Mesenteric fat pad (tissue), 1 donor: Measurements from ENCODE around the gene NTRK3. TPM values are rescaled to one million over a fixed set of nuclear protein-coding genes. Genes with fewer than 3 reads are reported as not detected.

ENCODE experiments used
- DNase-seq: peaks from one replicate; pipeline ENCODE4 v3.0.0-alpha.2; 2020; ENCODE audit warnings: low spot score
- total RNA-seq: library from RNA; stranded (reverse); fragmentation: NEBNext Ultra II Directional; extraction: Animal tissue kit (Norgen Biotek cat#: 25700); gene quantifications from one replicate; pipeline ENCODE4 v1.2.1, GENCODE V29; 2021
- donor health status: DM: yes; HTN: yes; CAD: no.

Gene NTRK3
- total RNA-seq, 1 donor from 2014 or later: 1.6 TPM

DNA sequence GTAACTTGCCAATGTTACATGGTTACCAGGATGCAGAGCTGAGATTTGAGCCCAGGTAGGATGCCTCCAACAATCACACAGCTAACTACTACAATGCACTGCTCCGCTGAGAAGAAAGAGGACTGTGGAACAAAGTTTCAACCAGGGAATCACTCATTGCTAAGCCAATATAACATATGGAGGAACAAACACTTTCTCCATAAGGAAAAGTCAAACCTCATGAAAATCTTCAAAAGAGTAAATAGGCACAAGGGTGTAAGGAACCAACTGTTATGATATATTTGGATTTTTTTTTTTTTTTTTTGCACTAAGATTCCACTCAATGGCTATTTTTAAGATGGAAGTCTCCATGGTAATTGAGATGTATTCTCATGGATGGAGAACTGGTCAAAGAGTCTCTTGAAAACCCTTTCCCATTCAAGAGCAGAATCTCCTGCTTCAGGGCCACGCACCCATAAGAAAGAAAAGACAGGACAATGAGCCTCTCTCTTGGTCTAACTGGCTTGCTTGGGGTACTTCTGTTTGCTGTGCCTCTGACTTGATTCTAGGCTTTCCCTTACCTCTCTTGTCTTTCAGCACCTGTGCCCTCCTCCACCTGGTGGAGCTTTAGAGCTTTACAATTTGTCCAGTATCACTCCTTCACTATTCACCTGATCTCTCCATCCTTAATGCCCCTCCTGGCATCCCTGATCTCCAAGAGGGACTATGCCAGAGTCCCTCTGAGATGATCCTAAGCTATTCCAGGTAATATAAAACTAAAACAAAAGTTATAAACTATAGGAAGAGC is 252.8 kb downstream of the NTRK3 start:
- DNase-seq: no peak

DNA sequence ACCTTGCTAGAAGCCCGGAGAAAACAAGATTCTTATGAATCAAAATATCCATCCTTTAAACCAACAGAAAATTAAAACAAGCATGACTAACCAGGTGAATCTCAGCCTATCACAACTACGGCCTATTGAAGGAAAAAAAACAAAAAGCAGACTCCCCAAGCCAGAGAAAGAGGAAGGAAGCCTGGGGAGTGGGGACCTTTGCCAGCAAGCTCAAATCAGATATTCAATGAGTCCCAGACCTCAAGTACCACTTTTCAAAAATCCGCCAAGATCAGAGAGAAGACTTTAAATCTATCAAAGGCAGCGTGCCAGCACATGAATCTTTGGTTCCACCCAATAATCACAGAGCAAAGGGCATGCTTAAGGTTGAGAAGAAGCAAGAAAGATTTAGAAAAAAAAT is 253.8 kb downstream of the NTRK3 start:
- no peak for DNase-seq

DNA sequence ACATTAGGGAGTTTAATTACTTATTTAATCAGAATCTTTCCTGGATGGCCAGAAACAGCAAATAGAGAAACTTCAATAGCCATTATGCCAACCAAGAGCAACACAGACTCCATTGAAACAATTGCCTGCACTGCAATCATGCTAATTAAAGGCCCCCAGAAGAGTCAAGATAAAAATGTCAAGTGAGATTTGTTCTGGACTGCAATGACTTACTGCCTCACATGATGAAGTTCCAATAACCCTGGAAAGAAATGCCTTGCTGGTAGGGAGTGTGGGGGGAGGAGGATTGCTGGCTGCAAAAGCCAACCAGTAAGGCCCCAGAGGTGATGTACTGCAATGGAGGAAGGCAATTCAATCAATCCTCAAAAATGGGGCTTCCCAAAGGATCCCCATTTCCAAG is 257.9 kb downstream of the NTRK3 start:
- DNase-seq: no peak

GRCh38 chr15:87986776-87987175 is 269.8 kb downstream of the NTRK3 start:
- DNase-seq: no peak

- DNase-seq: no peak
These were observed 271.1 kb downstream of the NTRK3 start for GRCh38 chr15:87985451-87985850.

DNA sequence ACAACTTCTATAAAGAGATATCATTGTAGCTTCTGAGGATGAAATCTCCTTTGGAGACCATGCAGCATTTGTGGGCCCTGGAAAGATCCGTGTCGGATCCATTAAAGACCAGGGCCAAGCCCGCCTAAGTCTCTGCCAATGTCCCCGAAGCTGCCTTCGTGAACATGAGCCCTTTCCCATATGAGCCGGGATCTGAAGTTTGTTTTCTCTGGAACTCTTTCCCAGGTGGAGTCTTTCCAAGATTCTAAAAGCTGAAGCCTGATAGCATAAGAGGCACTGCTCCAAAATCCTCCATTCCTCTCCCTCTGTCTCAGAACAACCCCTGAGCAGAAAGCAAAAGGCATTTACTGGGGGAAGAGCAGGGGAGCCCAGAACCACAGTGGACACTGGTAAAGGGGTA is 274.6 kb downstream of the NTRK3 start:
- no peak for DNase-seq

GRCh38 chr15:87977907-87978306 is 278.6 kb downstream of the NTRK3 start:
- no peak for DNase-seq

GRCh38 chr15:87976552-87976951 is 280.0 kb downstream of the NTRK3 start:
- no peak for DNase-seq

DNA sequence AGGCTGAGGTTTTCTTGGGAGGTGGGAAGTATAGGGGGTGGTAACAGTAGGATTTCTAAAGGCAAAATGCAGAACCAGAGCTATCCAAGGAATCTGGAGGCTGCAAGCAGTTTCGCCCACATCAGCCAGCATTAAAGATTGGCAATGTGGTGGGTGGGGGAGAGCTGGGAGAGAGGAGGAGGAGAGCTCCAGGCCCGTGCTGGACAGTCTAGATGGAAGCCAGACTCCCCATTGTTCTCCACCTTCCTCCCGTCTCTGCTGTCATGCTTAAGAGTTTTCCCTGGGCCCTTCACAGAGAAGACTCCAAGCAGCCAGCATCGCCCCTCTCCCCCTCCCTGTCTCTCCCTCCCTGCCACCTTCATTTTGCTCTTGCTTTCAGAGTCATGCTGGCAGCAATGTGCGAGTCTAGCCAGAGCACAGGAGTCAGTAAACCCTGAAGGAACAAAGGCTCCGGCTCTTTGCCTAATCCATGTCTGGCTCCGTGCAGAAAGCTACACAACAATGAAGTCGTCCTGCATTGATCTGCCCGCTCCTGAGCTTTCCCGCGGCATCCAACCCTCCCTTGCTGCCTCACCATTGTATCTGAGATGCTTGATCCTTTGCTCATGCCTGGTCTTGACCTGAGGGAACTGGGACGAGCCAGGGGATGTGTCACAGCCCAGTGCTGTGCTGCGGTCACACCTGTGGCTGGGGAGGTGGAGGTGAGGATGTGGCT is 282.9 kb downstream of the NTRK3 start:
- DNase-seq: no peak

DNA sequence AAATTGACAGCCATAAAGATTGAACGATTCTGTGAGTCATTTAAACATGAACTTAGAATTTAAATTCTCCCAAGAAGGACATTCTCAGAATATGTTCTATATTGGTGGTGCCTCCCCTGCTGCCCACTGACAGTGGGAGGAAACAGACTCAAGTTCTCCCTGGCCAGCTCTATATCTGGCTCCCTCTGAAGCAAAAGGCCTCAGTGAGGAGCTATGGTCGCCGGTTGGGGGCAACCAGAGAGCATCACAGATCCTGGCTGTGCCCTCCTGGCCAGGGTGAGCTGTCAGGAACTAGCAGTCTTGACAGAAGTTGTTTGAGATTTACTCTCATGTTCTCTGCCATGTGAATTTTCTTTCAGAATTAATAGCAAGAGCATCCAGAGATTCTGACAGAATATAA is 285.5 kb downstream of the NTRK3 start:
- no peak for DNase-seq

- DNase-seq: no peak
These were observed 288.6 kb downstream of the NTRK3 start for GRCh38 chr15:87967951-87968350.

DNA sequence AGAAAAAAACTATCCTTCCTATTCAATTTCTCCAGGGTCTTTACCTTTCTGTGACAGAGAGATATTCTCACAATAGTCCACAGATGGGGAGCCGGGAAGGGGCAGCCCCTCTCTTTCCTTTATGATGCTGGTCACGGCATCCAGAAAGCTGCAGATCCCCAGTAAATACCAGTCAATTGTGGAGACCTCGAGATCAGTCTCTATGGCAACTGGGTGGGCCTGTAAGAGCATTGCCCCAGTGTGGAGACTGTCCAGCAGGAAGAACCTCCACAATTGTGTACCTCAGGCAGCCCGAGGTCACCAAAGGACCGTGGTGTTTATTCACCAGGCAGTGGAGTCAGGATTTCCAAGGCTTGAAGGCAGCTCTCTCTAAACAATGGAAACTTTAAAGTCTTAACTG is 291.2 kb downstream of the NTRK3 start:
- DNase-seq: peak; percentile 5

DNA sequence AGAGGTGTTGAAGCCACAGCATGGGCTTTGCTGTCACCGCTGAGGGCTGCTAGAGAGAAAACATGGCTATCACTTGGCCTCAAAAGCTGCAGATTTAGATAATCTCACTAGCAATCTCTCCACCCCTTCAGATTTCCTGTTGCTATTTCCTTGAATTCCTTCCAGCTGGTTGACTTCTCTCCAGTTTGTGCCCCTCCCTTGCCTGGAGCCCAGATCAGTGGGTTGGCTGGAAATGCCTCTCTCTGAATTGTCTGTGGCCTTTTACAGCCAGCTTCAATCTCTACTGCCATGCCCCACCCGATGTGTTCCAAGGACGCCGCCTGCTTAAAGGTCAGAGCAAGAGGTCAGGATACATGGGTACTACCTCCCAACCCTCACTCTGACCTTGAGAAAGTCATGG is 294.1 kb downstream of the NTRK3 start:
- DNase-seq: peak; percentile 64

DNA sequence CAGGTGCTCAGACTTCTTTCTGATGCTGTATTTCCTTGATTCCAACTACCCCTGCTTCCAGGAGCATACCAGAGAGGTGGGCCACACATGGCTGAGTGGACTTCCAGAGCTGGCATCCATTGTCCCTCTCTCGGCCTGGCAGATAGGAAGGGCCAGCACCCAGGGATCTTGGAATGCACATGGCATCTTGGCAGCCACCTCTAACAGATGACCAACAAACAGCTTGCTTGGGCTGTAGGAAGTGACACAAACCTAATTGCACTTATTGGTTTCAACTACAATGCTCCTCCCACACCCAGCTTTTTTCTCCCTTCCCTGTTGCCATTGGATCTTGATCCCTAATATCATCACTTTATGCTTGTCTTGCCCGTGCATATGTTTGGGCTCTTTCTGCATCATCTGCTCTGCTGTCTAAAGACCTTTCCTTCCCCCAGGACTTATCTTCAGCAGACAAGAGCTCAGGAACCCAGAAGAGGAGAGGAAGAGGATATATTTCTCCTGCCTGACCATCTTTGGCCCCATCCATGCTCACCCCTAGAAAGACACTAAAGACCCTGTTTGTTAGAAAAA is 294.6 kb downstream of the NTRK3 start:
- peak; percentile 41 for DNase-seq

DNA sequence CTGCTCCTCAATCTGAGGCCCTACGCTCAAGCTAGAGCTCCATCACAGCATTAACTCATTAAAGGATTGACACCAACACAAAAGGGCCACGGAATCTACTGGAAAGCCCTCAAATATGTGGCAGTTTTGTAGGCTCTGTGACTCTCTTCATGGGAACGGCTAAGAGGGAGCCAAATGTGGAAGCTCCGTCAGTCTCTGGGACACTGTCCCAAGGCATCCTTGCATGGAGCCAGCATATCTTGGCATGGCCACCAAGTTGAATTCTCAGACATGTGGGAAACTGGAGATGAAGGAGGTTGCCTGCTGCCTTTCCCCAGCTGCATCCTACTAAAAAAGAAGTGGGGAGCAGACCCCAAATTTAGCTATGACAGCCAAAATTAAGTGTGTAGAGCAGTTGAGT is 296.9 kb downstream of the NTRK3 start:
- DNase-seq: peak; percentile 37

GRCh38 chr15:87959080-87959479 is 297.5 kb downstream of the NTRK3 start:
- DNase-seq: peak; percentile 43

GRCh38 chr15:87955284-87955909 is 301.1 kb downstream of the NTRK3 start:
- peak; percentile 77 for DNase-seq

GRCh38 chr15:87954793-87955192 is 301.7 kb downstream of the NTRK3 start:
- DNase-seq: no peak

DNA sequence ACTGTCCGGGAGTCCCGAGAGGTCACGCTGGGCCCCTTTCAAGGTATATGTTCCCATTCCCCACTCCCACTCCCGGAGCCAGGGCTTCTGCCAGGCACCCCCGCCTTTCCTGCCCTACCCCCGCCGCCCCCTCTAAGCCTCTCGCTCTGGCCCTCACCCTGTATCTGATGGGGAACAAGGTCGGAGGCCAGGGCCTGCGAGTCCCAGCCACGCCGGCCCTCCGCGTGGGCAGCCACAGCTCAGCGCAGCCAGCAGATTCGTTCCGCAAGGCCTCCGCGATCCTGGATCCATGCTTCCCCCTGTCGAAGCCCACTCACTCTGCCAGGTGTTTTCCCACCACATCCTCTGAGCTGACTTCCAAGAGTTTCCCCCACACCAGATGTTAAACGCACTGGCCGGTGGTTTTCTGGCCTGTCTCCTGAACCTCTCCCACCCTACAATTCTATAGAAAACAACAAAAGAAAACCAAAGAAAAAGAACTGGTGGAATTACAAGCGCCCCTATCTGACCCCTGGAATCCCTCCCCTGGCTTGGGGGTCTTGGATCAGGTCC is 303.7 kb downstream of the NTRK3 start:
- no peak for DNase-seq

- no peak for DNase-seq
These were observed 306.8 kb downstream of the NTRK3 start for GRCh38 chr15:87949575-87950223.

DNA sequence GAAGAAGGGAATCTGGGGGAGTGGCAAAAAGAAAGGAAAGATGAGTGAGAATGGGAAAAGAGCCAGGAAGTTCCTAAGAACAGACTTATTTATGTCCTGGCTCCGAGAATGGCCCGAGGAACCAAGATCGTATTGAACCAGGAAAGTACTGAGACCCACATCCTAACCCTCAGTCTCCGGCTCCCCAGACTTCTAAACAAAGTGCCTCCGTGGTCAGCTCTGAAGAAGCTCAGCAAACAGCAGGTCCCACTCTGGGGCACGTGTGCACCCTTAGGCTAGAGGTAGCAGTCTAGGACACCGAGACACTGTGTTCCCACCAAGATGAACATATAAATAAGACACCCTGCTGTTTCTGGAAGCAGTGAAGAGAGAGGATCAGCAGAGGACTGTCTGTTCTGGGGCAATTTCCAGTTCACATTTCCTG is 307.4 kb downstream of the NTRK3 start:
- no peak for DNase-seq
